Stimulated activated CD4-positive, alpha-beta T cell treated with anti-CD3 and anti-CD28 coated beads, Interleukin-15, amount 100 ng/mL, for 24 hours (primary cell): ENCODE results near the gene ZNF800.
"Not testable (repeated sequence)": the region's sequence is repeated elsewhere in the genome, so short reads cannot be mapped to it uniquely, and the experiment has no call there.

Source experiments
- DNase-seq: peaks from one replicate; pipeline ENCODE4 v3.0.0-alpha.2; 2020

Gene ZNF800, protein sequence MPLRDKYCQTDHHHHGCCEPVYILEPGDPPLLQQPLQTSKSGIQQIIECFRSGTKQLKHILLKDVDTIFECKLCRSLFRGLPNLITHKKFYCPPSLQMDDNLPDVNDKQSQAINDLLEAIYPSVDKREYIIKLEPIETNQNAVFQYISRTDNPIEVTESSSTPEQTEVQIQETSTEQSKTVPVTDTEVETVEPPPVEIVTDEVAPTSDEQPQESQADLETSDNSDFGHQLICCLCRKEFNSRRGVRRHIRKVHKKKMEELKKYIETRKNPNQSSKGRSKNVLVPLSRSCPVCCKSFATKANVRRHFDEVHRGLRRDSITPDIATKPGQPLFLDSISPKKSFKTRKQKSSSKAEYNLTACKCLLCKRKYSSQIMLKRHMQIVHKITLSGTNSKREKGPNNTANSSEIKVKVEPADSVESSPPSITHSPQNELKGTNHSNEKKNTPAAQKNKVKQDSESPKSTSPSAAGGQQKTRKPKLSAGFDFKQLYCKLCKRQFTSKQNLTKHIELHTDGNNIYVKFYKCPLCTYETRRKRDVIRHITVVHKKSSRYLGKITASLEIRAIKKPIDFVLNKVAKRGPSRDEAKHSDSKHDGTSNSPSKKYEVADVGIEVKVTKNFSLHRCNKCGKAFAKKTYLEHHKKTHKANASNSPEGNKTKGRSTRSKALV

DNA sequence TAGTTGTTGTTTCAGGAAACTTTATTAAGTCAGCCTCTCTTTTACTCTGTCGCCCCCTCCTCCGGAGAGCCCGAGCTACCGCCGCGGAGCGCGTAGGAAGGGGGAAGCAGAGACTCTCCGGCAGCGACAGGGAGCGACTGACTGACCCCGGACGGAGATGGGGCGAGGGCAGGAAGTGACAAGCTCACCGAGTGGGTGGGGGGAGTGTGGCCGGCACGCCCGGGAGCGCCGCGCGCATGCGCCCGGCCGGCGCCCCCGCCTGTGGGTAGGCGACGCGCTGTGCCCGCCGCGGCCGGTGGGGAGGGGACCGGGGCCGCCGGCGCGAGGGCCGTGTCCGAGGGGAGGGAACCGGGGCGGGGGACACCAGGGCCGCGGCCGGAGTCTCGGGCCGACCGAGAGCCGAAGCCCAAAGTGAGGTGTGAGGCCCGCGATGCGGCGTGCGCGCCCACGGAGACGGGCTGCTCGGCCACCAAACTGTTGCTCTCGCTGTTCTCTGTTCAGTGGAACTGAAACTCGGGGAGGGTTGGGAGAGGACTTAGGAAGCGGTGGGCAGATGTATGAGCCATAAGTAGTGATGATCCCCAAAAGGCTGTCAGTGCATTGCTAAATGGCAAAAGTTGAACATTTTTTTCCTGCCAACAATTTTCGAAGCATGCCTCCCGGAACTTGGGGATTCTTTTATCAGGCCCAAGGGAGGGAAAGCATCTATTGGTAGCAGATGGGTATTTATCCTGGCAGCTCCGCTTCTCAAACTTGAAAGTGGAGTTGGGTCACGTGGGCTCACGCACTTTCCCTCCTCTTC is at the start of gene ZNF800:
TSS of gene ZNF800 (minus strand) at position 143 of the 802 bp plus-strand sequence. CDS start 1,151 bp downstream, outside the sequence.
- peak; percentile 92 for DNase-seq

GRCh38 chr7:127440206-127440605 is 47.7 kb upstream of the ZNF800 start:
- DNase-seq = no peak

DNA sequence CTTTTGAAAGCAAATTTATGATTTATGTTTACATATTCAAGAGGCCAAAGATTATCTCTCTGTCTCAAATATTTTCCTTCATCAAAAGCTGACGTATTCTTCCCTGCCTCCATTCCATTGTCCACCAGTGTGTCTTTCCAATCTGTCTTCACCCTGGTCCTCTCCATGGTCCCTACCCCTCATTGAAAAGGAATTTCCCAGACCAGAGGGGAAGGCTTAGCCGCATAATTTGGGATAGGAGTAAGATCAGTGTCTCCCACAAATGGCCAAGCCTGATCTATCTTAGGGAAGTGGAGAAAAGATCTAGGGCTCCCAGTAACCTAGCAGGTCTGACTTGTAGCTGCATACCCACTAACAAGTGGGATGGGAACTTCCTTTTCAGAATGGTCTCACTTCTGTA is 46.3 kb upstream of the ZNF800 start:
- DNase-seq = no peak

DNA sequence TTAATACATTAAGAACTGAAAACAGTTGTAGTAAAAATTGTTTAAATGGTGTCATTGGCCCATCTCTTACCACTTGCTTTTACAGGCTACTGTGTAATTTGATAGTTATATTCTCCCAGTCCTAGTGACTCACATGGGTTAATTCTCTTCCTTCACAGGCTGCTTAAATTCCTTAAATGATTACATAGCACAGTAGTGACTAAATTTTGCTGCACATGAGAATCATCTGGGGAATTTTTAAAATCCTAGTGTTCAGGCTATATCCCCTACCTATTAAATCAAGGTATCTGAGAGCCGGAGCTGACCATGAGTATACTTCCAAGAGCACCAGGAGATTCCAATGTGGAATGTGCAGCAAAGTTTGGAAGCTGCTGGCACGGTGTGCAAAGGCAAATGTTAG is 45.3 kb upstream of the ZNF800 start:
- DNase-seq = no peak

GRCh38 chr7:127437241-127437640 is 44.7 kb upstream of the ZNF800 start:
- DNase-seq = no peak

GRCh38 chr7:127429281-127429680 is 36.8 kb upstream of the ZNF800 start:
- DNase-seq = not testable (repeated sequence)

DNA sequence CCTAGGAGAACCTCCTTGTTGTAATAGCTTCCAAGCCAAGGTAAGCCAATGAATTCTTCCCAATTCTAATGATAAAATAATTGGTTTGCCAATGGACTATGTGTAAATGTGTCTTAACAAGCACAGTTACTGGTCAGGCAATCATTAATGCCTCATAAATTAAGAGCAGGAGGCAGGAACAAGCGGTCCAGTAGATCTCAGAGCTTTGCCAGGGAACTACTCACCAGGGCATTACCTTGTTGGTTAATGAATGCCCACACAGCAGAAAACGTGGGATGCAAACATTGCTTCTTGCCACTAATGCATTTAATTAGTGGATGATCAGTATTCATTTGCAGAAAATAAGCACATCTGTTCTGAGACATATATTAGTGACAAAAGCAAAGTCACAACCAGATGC is 26.7 kb upstream of the ZNF800 start:
- no peak for DNase-seq

DNA sequence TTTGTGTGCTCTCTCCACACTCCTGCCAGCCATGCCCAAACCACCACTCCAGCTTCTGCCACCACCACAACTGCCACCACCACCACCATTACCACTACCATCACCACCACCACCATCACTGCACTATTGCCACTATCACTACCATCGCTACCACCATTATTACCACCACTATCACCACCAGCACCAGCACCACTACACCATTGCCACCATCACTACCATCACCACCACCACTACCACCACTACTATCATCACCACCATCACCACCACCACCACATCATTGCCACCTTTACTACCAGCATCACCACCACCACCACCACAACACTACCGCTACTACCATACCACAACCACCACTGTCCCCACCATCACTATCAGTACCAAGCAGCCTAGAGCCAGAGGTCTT is 26.0 kb upstream of the ZNF800 start:
- no peak for DNase-seq

DNA sequence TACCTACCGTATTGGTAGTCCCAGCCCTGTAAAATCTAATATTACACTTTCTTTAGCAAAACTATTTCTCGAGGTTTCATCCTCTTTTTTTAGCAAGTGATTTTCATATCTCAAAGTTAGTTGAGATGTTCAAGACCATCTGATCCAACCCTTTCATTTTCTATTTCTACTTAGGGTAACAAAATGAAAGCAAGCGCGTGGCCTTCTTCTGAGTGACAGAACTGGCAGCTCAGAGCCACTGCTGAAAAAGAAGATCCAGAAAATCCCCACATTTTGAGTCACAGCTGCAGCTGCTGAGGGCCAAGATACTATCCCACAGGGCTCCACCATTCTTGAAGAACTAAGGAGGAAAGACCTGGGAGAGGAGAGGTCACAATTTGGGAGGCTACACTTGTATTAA is 24.8 kb upstream of the ZNF800 start:
- DNase-seq = no peak

- no peak for DNase-seq
Observed at GRCh38 chr7:127415060-127415742, 22.7 kb upstream of the ZNF800 start.

DNA sequence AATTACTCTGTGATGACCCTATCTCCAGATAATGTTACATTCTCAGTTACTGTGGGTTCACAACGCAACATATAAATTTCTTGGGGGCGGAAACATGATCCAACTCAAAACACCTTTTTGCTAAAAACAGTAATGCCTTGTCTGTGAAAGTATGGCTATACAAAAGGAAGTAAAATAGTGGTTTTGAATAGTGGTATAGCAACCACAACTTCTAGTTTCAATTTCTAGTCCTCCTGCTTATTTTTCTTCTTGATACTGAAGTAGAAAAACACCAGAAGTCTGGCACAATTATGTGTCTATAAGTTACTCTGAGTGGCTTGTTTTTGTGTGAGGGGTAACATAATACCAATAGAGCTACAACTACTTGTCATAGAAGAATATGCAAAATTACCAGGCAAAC is 21.5 kb upstream of the ZNF800 start:
- no peak for DNase-seq

GRCh38 chr7:127413326-127413725 is 20.8 kb upstream of the ZNF800 start:
- no peak for DNase-seq

DNA sequence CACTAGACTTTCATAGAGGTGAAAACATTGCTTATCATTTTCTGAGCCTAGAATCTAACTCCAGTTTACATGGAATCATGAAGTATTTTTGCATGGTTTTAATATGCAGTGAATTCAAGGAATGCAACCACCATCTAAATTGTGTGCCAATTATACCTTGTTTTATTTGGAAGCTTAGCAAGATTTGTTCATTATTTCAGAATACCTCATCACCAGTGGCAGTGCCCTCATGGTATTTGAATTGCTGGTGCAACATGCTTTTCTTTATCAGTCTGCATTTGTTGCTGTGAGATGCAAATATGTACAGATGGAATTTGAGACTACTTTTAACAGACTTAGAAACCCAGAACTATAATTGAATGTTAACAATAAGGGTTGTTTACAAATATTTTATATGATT is 18.7 kb upstream of the ZNF800 start:
- no peak for DNase-seq

GRCh38 chr7:127409629-127410028 is 17.1 kb upstream of the ZNF800 start:
- no peak for DNase-seq

- DNase-seq = no peak
Observed at GRCh38 chr7:127404286-127405072, 12.0 kb upstream of the ZNF800 start.

- peak; percentile 44 for DNase-seq
Observed at GRCh38 chr7:127396184-127396583, 3.7 kb upstream of the ZNF800 start.

DNA sequence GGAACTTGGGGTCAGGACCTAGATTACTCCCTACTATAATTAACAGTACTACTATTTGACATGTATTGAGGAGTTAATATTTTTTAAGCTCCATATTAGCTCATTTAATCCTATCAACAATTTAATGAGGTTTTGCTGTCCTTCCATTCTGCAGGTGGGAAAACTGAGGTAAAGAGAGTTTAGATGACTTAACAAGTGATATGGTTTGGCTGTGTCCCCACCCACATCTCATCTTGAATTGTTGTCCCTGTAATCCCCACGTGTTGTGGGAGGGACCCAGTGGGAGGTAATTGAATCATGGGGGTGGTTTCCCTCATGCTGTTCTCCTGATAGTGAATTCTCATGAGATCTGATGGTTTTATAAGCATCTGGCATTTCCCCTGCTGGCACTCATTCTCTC is 2.6 kb upstream of the ZNF800 start:
- DNase-seq = peak; percentile 26

DNA sequence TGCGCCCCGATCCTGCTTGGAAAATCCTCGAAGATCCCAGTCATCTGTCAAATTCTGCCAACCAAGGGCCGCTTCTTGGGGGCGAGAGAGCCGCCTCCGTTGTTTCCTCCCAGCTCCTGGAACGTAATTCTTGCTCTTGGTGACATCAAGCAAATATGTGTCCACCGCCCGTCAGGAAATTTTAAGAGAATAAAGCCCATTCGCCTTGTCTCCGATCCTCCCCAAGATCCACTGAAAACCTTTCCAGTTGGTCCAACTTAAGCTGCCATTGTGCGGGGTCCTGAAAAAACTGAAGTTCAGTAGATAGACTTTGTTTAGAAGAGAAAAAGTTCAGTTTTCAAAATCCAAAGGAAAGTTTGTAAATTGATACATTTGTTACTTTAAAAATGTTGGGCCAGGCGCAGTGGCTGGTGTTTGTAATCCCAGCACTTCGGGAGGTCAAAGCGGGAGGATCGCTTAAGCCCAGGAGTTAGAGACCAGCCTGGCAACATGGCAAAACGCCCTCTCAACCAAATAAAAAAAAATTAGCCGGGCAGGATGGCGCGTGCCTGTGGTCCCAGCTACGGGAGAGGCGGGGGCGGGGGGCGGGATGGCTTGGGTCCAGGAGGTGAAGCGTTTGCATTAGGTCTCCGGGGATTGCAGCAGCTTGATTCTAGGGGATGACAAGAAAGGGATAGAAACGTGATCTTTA is 1.0 kb upstream of the ZNF800 start:
- DNase-seq = no peak

DNA sequence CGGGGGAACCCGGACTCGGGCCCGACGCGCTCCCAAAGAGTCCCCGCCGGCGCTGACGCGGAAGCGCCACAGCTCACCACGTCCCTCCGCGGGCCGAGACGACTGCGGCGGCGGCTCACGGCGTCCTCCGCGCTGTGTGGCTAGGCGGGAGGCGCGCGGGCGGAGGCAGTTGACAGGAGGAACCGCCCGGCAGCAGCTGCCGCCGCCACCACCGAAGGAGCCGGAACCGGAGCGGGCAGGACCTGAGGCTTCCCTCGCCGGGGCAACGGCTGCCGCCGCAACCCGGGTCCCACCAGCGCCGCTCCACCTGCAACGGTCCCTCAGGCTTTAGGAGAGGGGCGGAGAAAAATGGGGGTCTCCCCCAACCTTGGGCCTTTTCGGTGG is 334 bp downstream of the ZNF800 start:
- peak; percentile 75 for DNase-seq

DNA sequence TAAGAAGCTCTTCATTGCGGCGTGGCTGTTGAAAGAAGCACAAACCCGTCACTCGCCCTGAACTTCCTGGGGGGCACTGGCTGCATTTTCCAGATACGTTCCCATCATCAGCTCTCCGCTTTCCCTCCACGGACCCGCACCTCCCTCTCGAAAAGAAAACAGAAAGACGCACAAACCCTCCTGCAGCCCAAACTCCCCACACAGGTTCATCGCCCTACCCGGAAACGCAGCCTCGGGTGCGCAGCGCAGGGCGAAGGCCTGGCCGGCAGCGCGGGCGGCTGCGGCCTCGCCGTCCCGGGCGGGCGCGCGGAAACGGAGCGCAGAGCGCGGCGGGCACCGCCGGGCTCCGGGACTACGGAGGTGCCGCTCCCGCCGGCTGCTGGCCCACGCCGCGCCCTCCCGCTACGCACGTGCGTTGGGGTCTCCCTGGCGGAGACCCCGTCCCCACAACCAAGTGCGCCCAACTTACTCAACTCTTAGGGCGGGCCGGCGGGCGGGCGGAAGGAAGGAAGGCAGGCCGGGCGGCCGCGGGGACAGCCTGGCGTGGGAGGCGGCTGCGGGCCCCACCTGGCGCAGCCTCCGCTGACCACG is 822 bp downstream of the ZNF800 start:
- peak; percentile 64 for DNase-seq
